HG03457 (cell line): ENCODE data around the gene PPP1R14D.

Experiments used
- ATAC-seq: cut with Tn5 transposase; IDR thresholded peaks from one replicate; pipeline ENCODE4 v1.9.1; 2021; ENCODE audit warnings: moderate number of reproducible peaks; ENCODE audit not compliant: unreplicated experiment

PPP1R14D gene

GRCh38 chr15:40853241-40853890, 24.9 kb upstream of the PPP1R14D start:
- no peak for ATAC-seq

- no peak for ATAC-seq
Measured at GRCh38 chr15:40852529-40852928, 24.0 kb upstream of the PPP1R14D start.

- no peak for ATAC-seq
Measured at GRCh38 chr15:40850576-40851112, 22.1 kb upstream of the PPP1R14D start.

- no peak for ATAC-seq
Measured at GRCh38 chr15:40847223-40847961, 18.9 kb upstream of the PPP1R14D start.

GRCh38 chr15:40846841-40847222, 18.3 kb upstream of the PPP1R14D start:
- no peak for ATAC-seq

GRCh38 chr15:40845511-40846284, 17.2 kb upstream of the PPP1R14D start:
- no peak for ATAC-seq

- no peak for ATAC-seq
Measured at GRCh38 chr15:40845036-40845435, 16.5 kb upstream of the PPP1R14D start.

- no peak for ATAC-seq
Measured at GRCh38 chr15:40844696-40845030, 16.2 kb upstream of the PPP1R14D start.

- no peak for ATAC-seq
Measured at GRCh38 chr15:40843885-40844695, 15.6 kb upstream of the PPP1R14D start, which contains the start of gene SPINT1. SPINT1 (plus strand) TSS chr15:40844048; CDS start chr15:40844555, 507 bp downstream.

- ATAC-seq = no peak
Measured at GRCh38 chr15:40843261-40843884, 14.9 kb upstream of the PPP1R14D start.

GRCh38 chr15:40841741-40842140, 13.2 kb upstream of the PPP1R14D start:
- no peak for ATAC-seq

GRCh38 chr15:40838756-40839155, 10.2 kb upstream of the PPP1R14D start:
- no peak for ATAC-seq

- ATAC-seq = no peak
Measured at GRCh38 chr15:40836020-40836419, 7.5 kb upstream of the PPP1R14D start.

GRCh38 chr15:40832903-40833302, 4.4 kb upstream of the PPP1R14D start:
- ATAC-seq = no peak

- ATAC-seq = no peak
Measured at GRCh38 chr15:40831861-40832260, 3.4 kb upstream of the PPP1R14D start.

GRCh38 chr15:40830884-40831283, 2.4 kb upstream of the PPP1R14D start:
- no peak for ATAC-seq

- ATAC-seq = no peak
Measured at GRCh38 chr15:40829115-40829514, 607 bp upstream of the PPP1R14D start.

- ATAC-seq = no peak
Measured at GRCh38 chr15:40826423-40827075, 2.0 kb downstream of the PPP1R14D start.

- ATAC-seq = no peak
Measured at GRCh38 chr15:40825661-40826422, 2.7 kb downstream of the PPP1R14D start.
